T-cell (primary cell): ENCODE data around the gene JPT2. TPM values are rescaled to one million over a fixed set of nuclear protein-coding genes. Genes with fewer than 3 reads are reported as not detected.

ENCODE experiments used
- ATAC-seq, 4 experiments: fragments of 200-7000 bp in 3 of 4; fragments of 150-1000 bp in 1 of 4; cut with Tn5 transposase; replicated peaks in 1 of 4; 1 replicate in 3 of 4; 2 replicates in 1 of 4; pipeline ENCODE4 v1.10.0; 2021; ENCODE audit warnings: moderate library complexity in 3 of 4, mild to moderate bottlenecking in 2 of 4, moderate number of reproducible peaks in 1 of 4
- CTCF ChIA-PET, 2 donors: fragments of 300-600 bp; sonication (Branson Sonifier 250); formaldehyde crosslinking; loops; one replicate each; lab custom pipeline; 2022; ENCODE audit warnings: antibody characterized with exemption in 2 of 2; lab: Charles Lee
- POLR2A ChIA-PET, 2 donors: fragments of 300-600 bp; sonication (Branson Sonifier 250); formaldehyde crosslinking; loops; one replicate each; lab custom pipeline; 2022; ENCODE audit warnings: antibody characterized with exemption in 2 of 2; lab: Charles Lee
- DNase-seq, 35 experiments: peaks; one replicate each; pipeline versions ENCODE4 v3.0.0 to v3.0.0-alpha.2; 2013 to 2023
- H3K27ac ChIP-seq: one replicate; pipeline ENCODE4 v1.5.1; 2013; ENCODE audit warnings: low read length
- H3K27me3 ChIP-seq, 2 experiments: replicated peaks in 1 of 2; 1 replicate in 1 of 2; 2 replicates in 1 of 2; pipeline versions ENCODE4 v1.6.1 to v1.7.0; 2013; ENCODE audit warnings: low read length in 1 of 2, mixed read lengths in 1 of 2; ENCODE audit not compliant: control insufficient read depth in 2 of 2, insufficient read depth in 2 of 2; ENCODE audit errors: extremely low read depth in 1 of 2
- H3K36me3 ChIP-seq, 2 donors: 1 replicate in 1 of 2; 2 replicates in 1 of 2; pipeline versions ENCODE4 v1.6.1 to v1.7.0; 2013; ENCODE audit warnings: low read length in 1 of 2; ENCODE audit not compliant: control insufficient read depth in 2 of 2, insufficient read depth in 1 of 2; ENCODE audit errors: extremely low read depth in 1 of 2
- H3K4me1 ChIP-seq, 2 experiments: 1 replicate in 1 of 2; 2 replicates in 1 of 2; pipeline versions ENCODE4 v1.6.1 to v1.7.0; 2013; ENCODE audit warnings: low read length in 2 of 2, mixed read lengths in 1 of 2; ENCODE audit not compliant: insufficient read depth in 2 of 2, control insufficient read depth in 1 of 2; ENCODE audit errors: extremely low read depth in 1 of 2
- H3K4me3 ChIP-seq, 2 donors: 1 replicate in 1 of 2; 2 replicates in 1 of 2; pipeline versions ENCODE4 v1.5.1 to v1.7.0; 2013; ENCODE audit warnings: mild to moderate bottlenecking in 2 of 2, low read length in 1 of 2, moderate library complexity in 1 of 2; ENCODE audit not compliant: control insufficient read depth in 1 of 2; ENCODE audit errors: extremely low read depth in 1 of 2
- H3K9me3 ChIP-seq: 2 replicates; pipeline ENCODE4 v1.7.0; 2013
- H3K27ac Mint-ChIP-seq, 2 donors: one replicate each; pipeline ENCODE4 v1.8.0; 2020 to 2021; ENCODE audit warnings: mild to moderate bottlenecking in 2 of 2, mixed read lengths in 2 of 2
- H3K27me3 Mint-ChIP-seq, 2 donors: one replicate each; pipeline ENCODE4 v1.8.0; 2021 to 2022; ENCODE audit warnings: mixed read lengths in 2 of 2
- H3K36me3 Mint-ChIP-seq: one replicate; pipeline ENCODE4 v1.8.0; 2021; ENCODE audit warnings: mixed read lengths
- H3K4me1 Mint-ChIP-seq, 3 donors: one replicate each; pipeline ENCODE4 v1.8.0; 2020 to 2022; ENCODE audit warnings: mixed read lengths in 3 of 3, mild to moderate bottlenecking in 1 of 3
- H3K4me3 Mint-ChIP-seq, 3 donors: one replicate each; pipeline ENCODE4 v1.8.0; 2020 to 2022; ENCODE audit warnings: mild to moderate bottlenecking in 3 of 3, mixed read lengths in 3 of 3, moderate library complexity in 3 of 3
- H3K9me3 Mint-ChIP-seq, 3 donors: one replicate each; pipeline ENCODE4 v1.8.0; 2020 to 2022; ENCODE audit warnings: mixed read lengths in 3 of 3
- WGBS: methylation state at CpG from one replicate; pipeline ENCODE4 v1.1.5; 2013; ENCODE audit warnings: missing lambda C conversion rate; ENCODE audit not compliant: insufficient coverage; 5-methylcytosine and 5-hydroxymethylcytosine counted together
- total RNA-seq, 35 experiments: library from RNA in 6 of 35; stranded (reverse) in 6 of 35; fragments of 120-200 nt in 1 of 35; gene quantifications; one replicate each; pipeline versions ENCODE4 v1.2.1 to v1.2.4 and lab custom pipeline; 2013 to 2026

JPT2 gene
- total RNA-seq, 5 donors from 2014 or later (not counting 1 experiment from before 2014, with no cell fraction given): 13.8 to 51.1 (median 41.3) TPM

DNA sequence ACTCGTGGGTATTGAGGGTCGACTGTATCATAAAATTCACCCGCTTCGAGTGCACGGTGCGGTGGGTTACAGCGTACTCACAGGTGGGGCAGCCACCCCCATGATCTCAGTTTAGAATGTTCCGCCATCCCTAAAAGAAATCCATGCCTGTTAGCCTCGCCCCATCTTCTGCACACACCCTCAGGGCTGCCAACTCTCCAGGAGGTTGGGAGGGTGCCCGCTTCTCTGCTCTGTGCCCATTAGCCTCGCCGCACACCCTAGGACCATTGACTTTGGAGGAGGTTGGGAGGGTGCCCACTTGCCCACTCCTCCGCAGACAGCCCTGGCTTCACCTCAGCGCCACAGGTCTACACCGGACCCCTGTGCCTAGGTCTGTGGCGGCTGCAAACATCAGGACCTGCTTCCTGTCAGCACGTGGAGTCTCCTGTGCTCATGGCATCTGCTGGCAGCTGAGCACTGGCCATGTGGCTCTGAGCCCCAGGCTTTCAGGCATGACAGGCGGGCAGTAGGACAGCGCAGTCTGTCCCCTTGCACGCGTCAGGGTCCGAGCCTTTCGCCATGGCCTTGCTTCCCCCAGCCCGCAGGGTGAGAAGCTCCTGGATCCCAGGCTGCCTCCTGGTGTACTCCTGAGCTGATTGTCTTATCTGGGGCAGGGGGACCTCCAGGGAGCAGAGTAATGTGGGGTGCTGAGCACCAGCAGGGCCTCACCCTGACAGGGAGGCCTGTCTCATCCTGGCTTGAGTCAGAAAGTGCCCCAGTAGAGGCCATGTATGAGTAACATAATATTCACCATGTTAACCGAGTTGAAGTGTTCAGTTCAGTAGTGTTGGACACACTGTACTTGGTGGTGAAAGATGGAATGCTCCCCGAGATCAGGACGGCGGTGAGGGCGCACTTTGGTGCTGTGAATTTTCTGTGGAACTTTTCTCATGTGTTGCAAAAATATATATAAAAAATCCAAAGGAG, 71.4 kb downstream of the JPT2 start:
- H3K9me3 ChIP-seq: no peaks in the 10 kb centered on the region
- no peaks in the 10 kb centered on the region for H3K4me1 Mint-ChIP-seq
- no peak overlapping the region for H3K27ac Mint-ChIP-seq
- H3K4me3 ChIP-seq: no peak overlapping the region
- no peaks in the 10 kb centered on the region for H3K27me3 ChIP-seq
- CTCF ChIA-PET: no interaction called here
- no peak for DNase-seq
- POLR2A ChIA-PET: no interaction called here
- ATAC-seq: no peak
- H3K27ac ChIP-seq: no peak overlapping the region
- H3K27me3 Mint-ChIP-seq: no peaks in the 10 kb centered on the region
- H3K4me1 ChIP-seq: no peaks in the 10 kb centered on the region
- WGBS: 97% methylated on average over 22 of the region's 29 CpGs
- no peaks in the 10 kb centered on the region for H3K9me3 Mint-ChIP-seq
- peaks cover 32% of the 10 kb centered on the region for H3K36me3 Mint-ChIP-seq
- H3K4me3 Mint-ChIP-seq: no peak overlapping the region
- H3K36me3 ChIP-seq: peaks cover 32 to 69% of the 10 kb centered on the region in 2 donors

Other genes with a start within 250 kb of the JPT2 start
- gene PERCC1, start 247.2 kb upstream of the JPT2 start, total RNA-seq: 1 to 10 TPM in 2 of 5 donors, under 1 TPM in 3; 0.36 to 1.6 (median 0.90) TPM
- gene CCDC154, start 233.7 kb upstream of the JPT2 start, total RNA-seq: 1 to 10 TPM; 2.5 to 9.3 (median 6.5) TPM
- gene CLCN7, start 203.3 kb upstream of the JPT2 start, total RNA-seq: 100 to 1,000 TPM in 3 of 5 donors, 10 to 100 TPM in 2; 77.1 to 141 (median 114) TPM
- under 1 TPM in 1 of 5 donors, not detected in 4; 0.26 TPM for gene PTX4, start 189.3 kb upstream of the JPT2 start, total RNA-seq
- 10 to 100 TPM; 36.0 to 73.0 (median 56.1) TPM for gene TELO2, start 184.9 kb upstream of the JPT2 start, total RNA-seq
- gene TMEM204, start 144.6 kb upstream of the JPT2 start, total RNA-seq: 100 to 1,000 TPM in 3 of 5 donors, 10 to 100 TPM in 2; 33.1 to 158 (median 115) TPM
- gene IFT140, start 66.2 kb upstream of the JPT2 start, total RNA-seq: 10 to 100 TPM in 2 of 5 donors, 1 to 10 TPM in 3; 5.5 to 19.8 (median 8.1) TPM
- 10 to 100 TPM; 26.4 to 36.4 (median 33.0) TPM for gene CRAMP1, start 65.9 kb upstream of the JPT2 start, total RNA-seq
- gene MAPK8IP3, start 27.9 kb downstream of the JPT2 start, total RNA-seq: 100 to 1,000 TPM; 216 to 309 (median 290) TPM
- 10 to 100 TPM; 45.1 to 95.9 (median 87.5) TPM for gene NME3, start 93.3 kb downstream of the JPT2 start, total RNA-seq
- 10 to 100 TPM; 23.0 to 50.6 (median 34.5) TPM for gene EME2, start 94.5 kb downstream of the JPT2 start, total RNA-seq
- 10 to 100 TPM; 37.5 to 91.2 (median 77.9) TPM for gene MRPS34, start 94.9 kb downstream of the JPT2 start, total RNA-seq
- 100 to 1,000 TPM in 3 of 5 donors, 10 to 100 TPM in 2; 67.3 to 162 (median 139) TPM for gene SPSB3, start 104.3 kb downstream of the JPT2 start, total RNA-seq
- gene NUBP2, start 104.7 kb downstream of the JPT2 start, total RNA-seq: 10 to 100 TPM; 41.2 to 77.0 (median 74.3) TPM
- gene IGFALS, start 115.4 kb downstream of the JPT2 start, total RNA-seq: 1 to 10 TPM in 2 of 5 donors, under 1 TPM in 3; 0.50 to 1.9 (median 0.88) TPM
- gene HAGH, start 148.5 kb downstream of the JPT2 start, total RNA-seq: 100 to 1,000 TPM in 1 of 5 donors, 10 to 100 TPM in 4; 37.6 to 102 (median 70.7) TPM
- 10 to 100 TPM in 3 of 5 donors, 1 to 10 TPM in 2; 6.2 to 15.3 (median 11.2) TPM for gene FAHD1, start 148.9 kb downstream of the JPT2 start, total RNA-seq
- gene MEIOB, start 193.9 kb downstream of the JPT2 start, total RNA-seq: under 1 TPM in 1 of 5 donors, not detected in 4; 0.26 TPM
- not detected for gene HS3ST6, start 240.1 kb downstream of the JPT2 start, total RNA-seq